NCI-H2196 treated with DMSO at 0.1 percent for 48 hours (cell line): ENCODE results near the gene HSFX4.
"Not testable (repeated sequence)": the region's sequence is repeated elsewhere in the genome, so short reads cannot be mapped to it uniquely, and the experiment has no call there.

Source experiments
- DNase-seq: peaks from one replicate; lab custom pipeline; 2025; ENCODE audit not compliant: unreplicated experiment; lab: John Stamatoyannopoulos, UW

The HSFX4 gene

GRCh38 chrX:149937871-149938426 is 8.6 kb downstream of the HSFX4 start:
- DNase-seq, result no peak

- peak; percentile 95 for DNase-seq
Observed at GRCh38 chrX:149938427-149938880, 9.1 kb downstream of the HSFX4 start, which contains the start of gene EOLA2. TSS of gene EOLA2 (minus strand) at chrX:149938491. CDS start at chrX:149933874, 4,617 bp downstream.

DNA sequence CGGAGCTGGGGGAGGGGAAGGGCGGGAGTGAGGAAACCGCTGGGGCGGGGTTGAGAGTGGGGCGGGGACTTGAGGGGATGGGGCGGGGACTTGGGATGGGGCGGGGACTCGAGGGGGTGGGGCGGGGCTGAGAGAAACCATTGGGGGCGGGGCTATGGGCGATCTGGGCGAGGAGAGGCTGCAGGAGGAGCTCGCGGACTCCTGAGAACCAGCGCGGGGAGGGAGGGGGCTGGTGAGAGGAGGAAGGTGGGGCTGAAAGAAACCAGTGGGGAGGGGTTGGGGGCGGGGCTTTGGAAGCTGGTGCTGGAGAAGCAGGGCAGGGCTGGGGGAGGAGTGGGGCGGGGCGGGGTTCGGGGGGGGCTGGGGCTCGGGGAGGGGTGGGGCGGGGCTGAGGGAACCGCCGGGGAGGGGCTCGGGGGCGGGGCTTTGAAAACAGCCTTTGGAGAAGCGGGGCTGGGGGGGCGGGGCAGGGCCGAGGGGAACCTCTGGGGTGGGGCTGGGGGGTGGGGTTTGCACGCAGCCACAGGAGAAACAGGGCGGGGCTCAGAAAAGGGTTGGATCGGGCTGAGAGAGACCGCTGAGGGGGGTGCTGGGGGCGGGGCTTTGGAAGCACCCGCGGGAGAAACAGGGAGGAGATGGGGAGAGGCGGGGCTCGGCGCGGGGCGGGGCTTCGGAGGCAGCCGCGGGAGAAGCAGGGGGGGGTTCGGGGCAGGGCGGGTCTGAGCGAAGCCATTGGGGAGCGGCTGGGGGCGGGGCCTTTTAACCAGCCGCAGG is 9.7 kb downstream of the HSFX4 start:
- DNase-seq, result peak; percentile 72

DNA sequence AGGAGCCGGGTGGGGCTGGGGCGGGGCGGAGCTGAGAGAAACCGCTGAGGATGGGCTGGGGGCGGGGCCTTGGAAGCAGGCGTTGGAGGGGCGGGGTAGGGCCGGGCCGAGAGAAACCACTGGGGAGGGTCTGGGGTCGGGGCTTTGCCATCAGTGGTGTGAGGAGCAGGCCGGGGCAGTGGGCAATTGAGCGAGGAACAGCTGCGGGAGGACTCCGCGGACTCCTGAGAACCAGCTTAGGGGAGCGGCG is 10.2 kb downstream of the HSFX4 start:
- DNase-seq, result no peak

GRCh38 chrX:149939905-149940673 is 10.7 kb downstream of the HSFX4 start:
- DNase-seq, result peak; percentile 79

DNA sequence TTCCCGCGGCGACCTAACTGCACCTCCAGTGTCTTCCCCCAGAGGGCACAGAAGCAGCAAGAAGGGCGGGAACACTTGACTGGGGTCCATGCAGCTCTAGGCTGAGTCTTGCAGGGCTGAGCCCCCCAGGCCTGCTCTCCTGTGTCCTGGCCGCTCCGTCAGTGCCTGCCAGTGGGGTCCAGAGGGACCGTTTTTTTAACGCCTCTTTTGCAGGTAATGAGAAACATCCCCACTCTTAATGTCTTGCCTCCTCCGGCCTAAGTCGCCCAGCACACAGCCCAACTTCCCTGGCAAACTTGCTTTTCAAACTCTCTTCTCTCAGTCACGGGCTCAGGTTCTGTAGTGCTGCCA is 11.3 kb downstream of the HSFX4 start:
- not testable (repeated sequence) for DNase-seq

DNA sequence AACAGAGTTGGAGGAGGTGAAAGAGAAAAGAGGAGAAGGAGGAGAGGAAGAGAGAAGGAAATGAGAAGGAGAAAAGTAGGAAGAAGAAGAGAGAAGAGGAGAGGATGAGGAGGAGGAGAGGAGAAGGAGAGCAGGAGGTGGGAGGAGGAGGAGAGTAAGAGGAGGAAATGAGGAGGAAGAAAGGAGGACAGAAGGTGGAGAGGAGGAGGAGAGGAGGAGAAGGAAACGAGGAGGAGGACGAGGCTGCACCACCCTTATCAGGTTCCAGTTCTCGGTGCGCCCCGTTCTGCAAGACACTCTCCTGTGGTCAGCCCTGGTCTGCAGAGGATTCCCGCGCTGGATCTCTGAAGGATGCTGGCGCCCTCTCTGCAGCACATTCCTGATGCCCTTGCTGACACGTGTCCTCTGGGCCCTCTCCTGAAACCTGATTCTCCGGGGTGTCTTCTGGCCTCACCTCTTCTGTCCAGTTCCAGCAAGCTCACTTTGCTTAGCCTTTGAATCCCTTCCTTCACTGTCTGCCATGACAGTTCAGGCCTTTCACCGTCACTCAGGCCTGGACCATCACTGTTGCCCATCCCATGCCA is 15.8 kb downstream of the HSFX4 start:
- not testable (repeated sequence) for DNase-seq

GRCh38 chrX:149945820-149946219 is 16.4 kb downstream of the HSFX4 start:
- not testable (repeated sequence) for DNase-seq

- DNase-seq, result not testable (repeated sequence)
Observed at GRCh38 chrX:149946932-149947331, 17.6 kb downstream of the HSFX4 start.

GRCh38 chrX:149948016-149948415 is 18.6 kb downstream of the HSFX4 start:
- no peak for DNase-seq

DNA sequence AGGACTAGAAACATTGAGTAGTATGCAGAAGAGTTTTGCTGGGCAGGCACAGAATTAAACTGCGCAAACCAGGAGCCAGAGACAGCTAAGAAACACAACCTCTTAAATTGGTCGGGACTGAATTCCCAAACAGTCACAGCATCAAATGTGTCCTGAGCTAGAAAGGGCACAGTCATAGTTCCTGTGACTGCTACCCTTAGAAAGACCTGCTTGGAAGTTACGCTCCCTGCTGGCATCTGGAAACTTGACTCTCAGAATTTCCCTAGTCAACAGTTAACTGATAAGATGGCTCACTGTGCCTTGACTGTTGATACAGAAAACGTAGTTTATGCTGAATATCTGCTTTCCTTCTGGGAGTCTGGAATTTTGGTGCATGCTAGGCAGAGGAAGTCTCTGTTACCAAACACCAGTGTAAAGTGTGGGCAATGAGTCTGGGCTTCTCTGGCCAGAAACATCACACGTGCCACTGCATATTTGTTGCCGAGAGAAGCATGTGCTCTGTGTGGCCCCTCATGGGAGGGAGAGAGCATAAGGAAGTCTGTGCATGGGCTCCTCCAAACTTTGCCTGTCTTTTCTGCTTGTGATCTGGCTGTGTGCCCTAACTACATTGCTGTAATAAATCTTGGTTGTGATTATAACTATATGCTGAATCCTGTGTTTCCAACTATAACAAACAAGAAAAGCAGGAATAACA is 20.5 kb downstream of the HSFX4 start:
- DNase-seq, result no peak

- DNase-seq, result no peak
Observed at GRCh38 chrX:149950681-149951080, 21.3 kb downstream of the HSFX4 start.

GRCh38 chrX:149961572-149961971 is 32.2 kb downstream of the HSFX4 start:
- no peak for DNase-seq

DNA sequence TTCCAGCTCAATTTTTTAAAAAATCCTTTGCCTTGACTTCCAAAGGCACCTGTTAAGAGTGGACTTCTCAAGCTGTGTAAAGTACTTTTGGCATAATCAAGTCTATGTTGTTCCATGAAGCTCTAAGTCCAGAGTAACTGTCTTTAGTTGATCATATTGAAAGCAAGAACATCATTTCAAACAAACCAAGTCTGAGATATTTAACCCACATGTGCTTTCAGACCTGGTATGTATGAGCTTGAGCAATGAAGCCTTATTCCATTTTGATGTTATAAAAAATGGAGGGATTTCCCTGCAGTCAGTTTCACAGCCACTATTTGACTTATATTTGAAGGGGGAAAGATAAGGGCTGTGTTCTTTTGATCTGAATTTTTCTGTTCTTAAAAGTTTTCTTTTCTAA is 32.6 kb downstream of the HSFX4 start:
- DNase-seq, result no peak

GRCh38 chrX:149962859-149963757 is 33.7 kb downstream of the HSFX4 start:
- DNase-seq, result peak; percentile 2

DNA sequence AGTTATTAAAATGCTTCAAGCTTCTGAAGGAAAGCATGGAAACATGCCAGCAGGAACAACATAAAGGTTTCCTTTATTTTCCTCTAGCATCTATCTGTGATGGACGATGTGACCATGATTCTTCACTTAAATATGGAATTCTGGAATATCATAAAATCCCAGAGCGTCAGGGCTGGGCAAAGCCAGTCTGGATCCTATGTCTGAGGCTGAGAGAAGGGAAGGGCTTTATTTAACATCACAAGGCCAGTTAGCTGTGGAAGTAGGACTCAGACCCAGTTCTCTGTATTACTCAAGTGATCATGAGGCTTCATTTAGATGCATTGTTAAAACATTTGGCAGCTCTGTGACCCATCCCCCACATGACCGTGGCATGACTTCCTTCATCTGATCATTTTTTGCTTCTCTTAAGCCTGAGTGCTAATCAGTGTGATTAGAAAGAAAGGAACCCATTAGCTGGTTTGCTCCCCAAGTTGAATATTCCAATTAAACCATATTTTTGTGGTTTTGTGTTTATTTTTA is 49.8 kb downstream of the HSFX4 start:
- DNase-seq, result no peak
